K562 (cell line): ENCODE data around the gene FSD1L. TPM values are rescaled to one million over a fixed set of nuclear protein-coding genes. Genes with fewer than 3 reads are reported as not detected.

Experiments used
- ARID3A ChIP-seq: IDR thresholded peaks from 2 replicates; pipeline ENCODE4 v1.6.1; 2012; ENCODE audit warnings: low read depth, low read length, improper control_type of control experiment, borderline replicate concordance
- BRD9 ChIP-seq: fragments of 450-650 bp; IDR thresholded peaks from 2 replicates; pipeline ENCODE4 v1.6.1; 2018; ENCODE audit warnings: low read depth; ENCODE audit not compliant: partially characterized antibody
- C11orf30 ChIP-seq: fragments of 450-650 bp; IDR thresholded peaks from 2 replicates; pipeline ENCODE4 v1.6.1; 2016; ENCODE audit warnings: low read depth, mild to moderate bottlenecking
- EP400 ChIP-seq: fragments of 450-650 bp; IDR thresholded peaks from 2 replicates; pipeline ENCODE4 v1.6.1; 2017; ENCODE audit warnings: antibody characterized with exemption, mild to moderate bottlenecking, moderate library complexity
- ID3 ChIP-seq, 2 experiments: fragments of 250-450 bp in 1 of 2; fragments of 450-650 bp in 1 of 2; sonication (Bioruptor Pico) in 1 of 2; IDR thresholded peaks; 2 replicates each; pipeline versions ENCODE4 v1.6.1 to v1.8.0; 2016 to 2021; ENCODE audit warnings: mild to moderate bottlenecking in 2 of 2, moderate library complexity in 2 of 2, missing compliant biosample characterization in 1 of 2, missing genetic modification characterization in 1 of 2
- L3MBTL2 ChIP-seq: fragments of 450-650 bp; IDR thresholded peaks from 2 replicates; pipeline ENCODE4 v1.6.1; 2016; ENCODE audit warnings: mild to moderate bottlenecking, moderate library complexity
- LCOR ChIP-seq: sonication (generic); formaldehyde crosslinking; IDR thresholded peaks from 2 replicates; pipeline ENCODE4 v1.8.0; 2022; ENCODE audit warnings: mild to moderate bottlenecking, missing genetic modification reagents
- LEF1 ChIP-seq: fragments of 450-650 bp; IDR thresholded peaks from 2 replicates; pipeline ENCODE4 v1.6.1; 2016; ENCODE audit warnings: mild to moderate bottlenecking
- MXI1 ChIP-seq: IDR thresholded peaks from 2 replicates; pipeline ENCODE4 v1.6.1; 2011; ENCODE audit warnings: low read depth, mild to moderate bottlenecking, improper control_type of control experiment, low read length
- NR2C1 ChIP-seq, 2 experiments: fragments of 450-650 bp; IDR thresholded peaks; 2 replicates each; pipeline ENCODE4 v1.6.1; 2017; ENCODE audit warnings: mild to moderate bottlenecking in 2 of 2, antibody characterized with exemption in 1 of 2, inconsistent platforms in 1 of 2, missing compliant biosample characterization in 1 of 2, missing genetic modification characterization in 1 of 2
- POLR2AphosphoS5 ChIP-seq: IDR thresholded peaks from 2 replicates; pipeline ENCODE4 v1.6.1; 2011; ENCODE audit warnings: mild to moderate bottlenecking, low read depth, low read length, moderate library complexity; ENCODE audit not compliant: control insufficient read depth, insufficient read depth
- POLR2B ChIP-seq: fragments of 450-650 bp; IDR thresholded peaks from 2 replicates; pipeline ENCODE4 v1.6.1; 2018; ENCODE audit warnings: low read depth; ENCODE audit not compliant: partially characterized antibody
- RBFOX2 ChIP-seq: fragments of 200-400 bp; formaldehyde crosslinking; IDR thresholded peaks from 2 replicates; pipeline ENCODE4 v1.6.1; 2017; ENCODE audit warnings: low read depth, mild to moderate bottlenecking, low read length, moderate library complexity
- SMAD4 ChIP-seq: fragments of 250-450 bp; sonication (Bioruptor Pico); conservative IDR thresholded peaks from 2 replicates; pipeline ENCODE4 v1.8.0; 2021; ENCODE audit warnings: inconsistent platforms, mild to moderate bottlenecking, moderate library complexity
- SMARCC2 ChIP-seq: fragments of 450-650 bp; IDR thresholded peaks from 2 replicates; pipeline ENCODE4 v1.6.1; 2017; ENCODE audit warnings: antibody characterized with exemption, moderate library complexity, mild to moderate bottlenecking, low read depth
- SP2 ChIP-seq: IDR thresholded peaks from 2 replicates; pipeline ENCODE4 v1.6.1; 2011; ENCODE audit warnings: mild to moderate bottlenecking, low read depth, low read length, moderate library complexity; ENCODE audit not compliant: poor library complexity, severe bottlenecking; ENCODE audit errors: extremely low read depth
- TOE1 ChIP-seq, 2 experiments: fragments of 450-650 bp in 1 of 2; sonication (generic) in 1 of 2; formaldehyde crosslinking in 1 of 2; IDR thresholded peaks; 2 replicates each; pipeline versions ENCODE4 v1.7.1 to v1.8.0; 2016 to 2022; ENCODE audit warnings: borderline replicate concordance in 2 of 2, mild to moderate bottlenecking in 2 of 2, antibody characterized with exemption in 1 of 2, inconsistent platforms in 1 of 2, low read depth in 1 of 2, missing genetic modification reagents in 1 of 2, moderate library complexity in 1 of 2
- TSHZ1 ChIP-seq: fragments of 250-450 bp; sonication (Bioruptor Pico); IDR thresholded peaks from 2 replicates; pipeline ENCODE4 v1.4.0; 2020; ENCODE audit warnings: mild to moderate bottlenecking, moderate library complexity
- U2AF1 ChIP-seq: fragments of 200-400 bp; formaldehyde crosslinking; optimal IDR thresholded peaks from 2 replicates; pipeline ENCODE3; 2017; ENCODE audit warnings: mild to moderate bottlenecking, low read depth, low read length, moderate library complexity
- ZNF311 ChIP-seq: fragments of 250-450 bp; sonication (Bioruptor Pico); IDR thresholded peaks from 2 replicates; pipeline ENCODE4 v1.4.0; 2020; ENCODE audit warnings: mild to moderate bottlenecking, moderate library complexity
- polyA plus RNA-seq, 8 experiments: library from polyadenylated mRNA; depleted of rRNA in 4 of 8; stranded (reverse) in 5 of 8; unstranded in 3 of 8; fragments of >200 nt; fragmentation: Nextera tagmentation in 2 of 8; fragmentation: Illumina TruSeq in 1 of 8; extraction: Ambion mirVana in 2 of 8; extraction: Trizol in 1 of 8; gene quantifications; 2 replicates each; pipeline versions ENCODE4 v1.2.1 to v1.2.3, GENCODE V29; 2011 to 2014; ENCODE audit warnings: inconsistent platforms in 1 of 8, missing spikeins in 1 of 8
- total RNA-seq, 7 experiments: library from RNA; depleted of rRNA in 6 of 7; stranded (reverse); fragments of >200 nt in 6 of 7; fragmentation: Illumina TruSeq in 2 of 7; extraction: Trizol in 2 of 7; gene quantifications; 2 replicates each; pipeline versions ENCODE4 v1.2.1 to v1.2.3, GENCODE V29; 2011 to 2021; ENCODE audit warnings: low replicate concordance in 1 of 7

Gene FSD1L
- total and polyA plus RNA-seq, 9 of the 15 experiments (the other 6 are each of a cell fraction or from before 2014, with no cell fraction given), result 0.95 to 4.2 (median 2.1) TPM

GRCh38 chr9:105557804-105558610, 110.2 kb downstream of the FSD1L start, which contains the start of gene FKTN (continued):
- TF ChIP-seq TOE1 (IDR thresholded peaks at IDR 0.05; ENCODE audit: borderline replicate concordance), result no peak
- no peak for TF ChIP-seq TOE1 (CRISPR knock-in tag; IDR thresholded peaks at IDR 0.05; ENCODE audit: borderline replicate concordance, low read depth)
- peak; percentile 69 for TF ChIP-seq EP400
- TF ChIP-seq U2AF1, result no peak
- peak; percentile 77 for TF ChIP-seq NR2C1 (IDR thresholded peaks at IDR 0.05)
- peak; percentile 84 for TF ChIP-seq NR2C1 (tag; IDR thresholded peaks at IDR 0.05)
- TF ChIP-seq BRD9, result no peak
- peak; percentile 45; the same call in 1 of the 2 replicates for TF ChIP-seq POLR2AphosphoS5
- TF ChIP-seq LCOR (CRISPR knock-in tag), result peak; percentile 50; the same call in 1 of the 2 replicates
- no peak for TF ChIP-seq ZNF311 (CRISPR knock-in tag)
- no peak for TF ChIP-seq ARID3A
- peak; percentile 60 for TF ChIP-seq C11orf30
- no peak for TF ChIP-seq ID3 (CRISPR knock-in tag; IDR thresholded peaks at IDR 0.05)
- TF ChIP-seq ID3 (tag; IDR thresholded peaks at IDR 0.05), result no peak
- TF ChIP-seq LEF1, result no peak
- peak; percentile 70 for TF ChIP-seq RBFOX2
- peak; percentile 64 for TF ChIP-seq POLR2B
- peak; percentile 75 for TF ChIP-seq L3MBTL2
- no peak for TF ChIP-seq SP2
- TF ChIP-seq MXI1, result no peak
- no peak for TF ChIP-seq SMARCC2
- TF ChIP-seq SMAD4 (CRISPR knock-in tag), result 0 out of 2 replicates have a peak, but pooled peaks have one; percentile 17
- no peak for TF ChIP-seq TSHZ1
